HG02852 (cell line): Measurements from ENCODE around the gene GFRA4.

ENCODE experiments used
- ATAC-seq: cut with Tn5 transposase; IDR thresholded peaks from one replicate; pipeline ENCODE4 v1.9.1; 2021; ENCODE audit warnings: mild to moderate bottlenecking, moderate library complexity; ENCODE audit not compliant: unreplicated experiment

The GFRA4 gene

DNA sequence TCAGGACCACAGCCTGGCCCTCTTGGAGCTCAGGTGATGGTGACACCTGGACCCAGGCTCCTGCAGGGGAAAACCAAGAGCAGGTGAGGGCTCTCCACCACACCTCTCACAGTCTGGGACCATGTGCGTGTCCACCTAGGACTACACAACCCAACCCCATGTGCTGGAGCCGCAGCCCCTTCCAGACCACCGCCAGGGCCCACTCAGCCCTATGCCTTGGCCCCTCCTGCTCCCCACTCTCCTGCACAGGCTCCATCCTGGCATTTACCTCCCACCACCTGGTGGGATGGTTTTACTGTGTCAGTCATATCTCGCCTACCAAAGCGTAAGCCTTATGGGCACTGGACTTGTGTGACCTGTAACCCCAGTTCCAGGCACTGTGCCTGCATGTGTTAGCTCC is 31.7 kb upstream of the GFRA4 start:
- no peak for ATAC-seq

DNA sequence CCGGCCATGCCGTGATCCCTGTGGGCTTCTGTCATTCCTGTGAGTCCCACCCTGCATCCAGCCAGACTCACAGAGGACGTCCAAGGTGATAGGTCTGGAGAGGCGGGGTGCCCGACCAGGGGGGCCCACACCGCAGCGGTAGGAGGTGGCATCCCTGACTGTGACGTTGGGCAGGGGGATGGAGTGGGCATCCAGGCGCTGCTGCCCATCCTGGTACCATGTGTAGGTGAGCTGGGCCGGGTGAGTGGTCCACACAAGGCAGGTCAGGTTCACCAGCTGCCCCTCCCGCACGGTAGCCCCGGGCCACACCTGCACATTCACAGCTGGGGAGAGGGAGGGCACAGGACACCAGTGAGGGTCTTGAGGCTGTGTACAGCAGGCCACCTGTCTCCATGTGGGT is 30.2 kb upstream of the GFRA4 start:
- no peak for ATAC-seq

DNA sequence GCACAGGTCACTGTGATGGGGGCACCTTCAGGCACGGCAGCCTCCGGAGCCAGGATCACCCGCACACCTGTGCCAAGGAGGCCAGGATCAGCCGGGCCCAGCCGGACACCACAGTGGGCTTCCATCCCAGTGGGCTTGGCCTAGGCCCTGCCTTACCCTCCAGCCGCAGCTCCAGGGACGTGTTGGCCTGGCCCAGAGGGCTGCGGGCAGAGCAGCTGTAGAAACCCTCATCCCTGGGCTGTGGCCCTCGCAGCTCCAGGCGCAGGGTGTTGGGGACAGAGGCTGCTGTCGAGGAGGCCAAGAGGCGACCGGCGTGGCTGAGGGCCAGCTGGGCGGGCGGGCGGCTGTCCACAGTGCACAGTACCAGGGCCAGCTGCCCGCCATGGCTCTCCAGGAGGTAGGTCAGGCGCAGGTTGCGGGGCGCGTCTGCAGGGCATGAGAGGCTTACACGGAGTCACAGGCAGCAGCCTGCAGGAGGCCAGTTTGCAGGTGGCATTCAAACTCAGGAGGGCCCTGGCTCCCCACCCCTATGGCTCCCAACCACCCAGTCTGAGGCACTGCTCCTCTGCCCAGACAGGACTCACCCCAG is 29.6 kb upstream of the GFRA4 start:
- no peak for ATAC-seq

DNA sequence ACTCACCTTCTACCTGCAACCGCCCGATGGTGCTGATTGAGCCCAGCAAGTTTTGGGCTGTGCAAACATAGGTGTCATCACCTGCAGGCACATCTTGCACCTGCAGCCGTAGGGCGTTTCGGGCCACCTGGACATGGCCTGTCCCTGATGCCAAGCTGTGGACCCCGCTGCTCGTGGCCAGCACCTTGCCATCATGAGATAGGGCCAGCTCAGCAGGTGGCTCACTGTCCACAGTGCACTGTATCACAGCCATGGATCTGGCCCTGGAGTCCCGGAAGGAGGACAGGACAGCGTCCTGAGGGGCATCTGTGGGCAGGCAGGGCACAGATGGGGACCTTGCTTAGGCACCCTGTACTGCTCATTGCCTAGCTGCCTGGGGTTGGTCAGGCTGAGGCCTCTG is 28.7 kb upstream of the GFRA4 start:
- no peak for ATAC-seq

DNA sequence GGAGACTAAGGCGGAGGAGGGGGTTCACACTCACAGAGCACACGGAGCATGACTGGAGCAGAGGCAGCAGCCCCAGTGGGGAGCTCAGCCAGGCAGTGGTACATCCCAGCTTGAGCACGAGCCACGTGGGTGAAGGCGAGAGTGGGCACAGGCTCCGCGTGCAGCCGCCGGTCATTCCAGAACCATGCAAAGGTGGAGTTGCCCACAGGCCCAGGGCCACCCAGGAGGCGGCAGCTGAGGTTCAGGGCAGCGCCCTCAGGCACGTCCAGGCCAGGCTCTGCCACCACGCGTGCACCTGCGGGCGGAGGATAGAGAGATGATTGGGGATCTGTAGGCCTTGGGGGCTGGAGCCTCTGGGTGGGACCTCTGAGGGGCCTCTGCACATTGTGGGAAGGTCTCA is 28.1 kb upstream of the GFRA4 start:
- ATAC-seq = no peak

DNA sequence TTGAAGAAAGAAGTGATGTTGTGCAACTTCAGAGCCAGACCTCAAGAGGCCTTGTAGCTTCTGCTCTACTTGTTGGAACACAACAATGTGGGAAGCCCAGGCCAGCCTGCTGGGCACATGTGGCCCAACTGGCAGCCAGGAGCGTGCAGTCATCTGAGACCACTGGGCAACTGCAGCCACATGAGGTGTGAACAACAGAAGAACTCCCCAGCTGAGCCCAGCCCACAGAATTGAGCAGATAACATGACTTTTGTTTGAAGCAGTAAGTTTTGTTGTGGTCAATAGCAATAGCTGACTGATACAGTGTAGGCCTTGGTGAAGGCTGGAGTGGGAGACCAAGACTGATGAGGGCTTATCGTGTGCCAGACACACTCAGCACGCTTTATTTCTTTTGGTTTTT is 27.2 kb upstream of the GFRA4 start:
- ATAC-seq = no peak

DNA sequence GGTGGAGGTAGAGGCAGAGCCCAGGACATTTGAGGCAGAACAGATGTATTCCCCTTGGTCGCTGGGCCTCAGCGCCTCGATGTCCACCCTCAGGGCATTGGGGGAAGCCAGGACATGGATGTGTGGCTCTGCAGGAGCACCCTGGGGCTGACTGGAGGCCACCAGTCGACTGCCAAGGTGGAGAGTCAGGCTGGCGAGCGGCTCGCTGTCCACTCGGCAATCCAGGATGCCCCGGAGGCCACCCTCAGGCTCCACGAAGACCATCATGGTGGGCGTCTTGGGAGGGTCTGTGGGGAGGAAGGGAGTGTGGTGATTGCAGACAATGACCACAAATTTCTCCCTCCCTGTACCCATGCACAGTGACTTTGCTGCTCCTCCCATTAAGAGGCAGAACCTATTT is 26.8 kb upstream of the GFRA4 start:
- no peak for ATAC-seq

DNA sequence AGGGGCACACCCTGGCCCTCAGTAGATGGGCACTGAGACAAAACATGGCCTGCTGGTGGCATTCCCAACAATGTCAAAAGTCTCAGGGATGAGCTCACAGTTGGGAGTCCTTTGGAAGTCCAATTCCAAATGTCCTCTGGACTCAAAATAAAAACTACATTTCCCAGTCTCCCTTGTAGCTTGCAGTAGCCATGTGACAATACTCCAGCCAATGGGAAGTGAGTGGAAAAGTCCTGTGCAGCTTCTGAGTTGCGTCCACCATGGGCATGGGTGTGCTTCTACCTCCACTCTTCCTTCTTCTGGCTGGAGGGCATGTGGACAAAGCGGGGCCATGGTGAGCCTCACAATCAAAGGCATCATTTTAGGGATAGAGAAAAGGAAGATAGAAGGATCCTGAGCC is 24.5 kb upstream of the GFRA4 start:
- no peak for ATAC-seq

DNA sequence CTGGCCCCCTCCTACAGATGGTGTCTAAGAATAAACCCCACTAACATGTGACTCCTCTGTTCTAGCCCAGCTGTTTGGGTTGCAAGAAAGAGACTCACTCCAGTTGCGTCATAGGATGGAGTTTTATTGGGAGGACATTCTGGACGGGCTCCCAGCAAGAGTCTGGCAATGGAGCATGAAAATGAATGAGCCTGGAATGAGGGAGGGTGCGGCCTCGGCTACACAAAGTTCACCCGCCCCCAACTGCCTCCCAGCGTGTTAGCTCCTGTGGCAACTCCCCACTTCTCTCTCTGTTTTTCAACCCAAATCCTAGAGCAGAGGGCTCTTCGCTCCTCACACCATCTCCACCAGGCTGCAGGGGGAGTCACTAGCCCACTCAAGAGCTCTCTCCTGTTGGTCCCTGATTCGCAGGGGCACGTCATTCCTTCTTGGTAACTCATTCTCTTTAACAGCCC is 23.7 kb upstream of the GFRA4 start:
- no peak for ATAC-seq

DNA sequence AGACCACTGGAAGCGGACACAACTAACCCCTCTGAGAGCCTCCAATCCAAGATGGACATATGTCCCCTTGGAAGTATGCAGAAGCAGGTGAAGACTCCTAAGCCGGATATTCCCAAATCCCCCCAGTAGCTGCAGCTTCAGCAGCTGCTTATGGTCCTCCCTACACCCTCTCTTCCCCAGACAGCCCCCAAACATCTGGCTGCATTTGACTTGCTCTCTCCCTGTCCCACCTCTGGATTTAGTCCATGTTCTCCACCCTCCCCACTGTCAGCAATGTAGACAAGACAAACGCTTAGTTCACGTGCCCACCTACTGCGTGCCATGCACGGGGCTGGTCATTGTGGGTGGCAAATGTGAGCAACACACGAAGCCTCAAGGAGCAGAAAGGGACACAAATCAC is 23.2 kb upstream of the GFRA4 start:
- no peak for ATAC-seq

DNA sequence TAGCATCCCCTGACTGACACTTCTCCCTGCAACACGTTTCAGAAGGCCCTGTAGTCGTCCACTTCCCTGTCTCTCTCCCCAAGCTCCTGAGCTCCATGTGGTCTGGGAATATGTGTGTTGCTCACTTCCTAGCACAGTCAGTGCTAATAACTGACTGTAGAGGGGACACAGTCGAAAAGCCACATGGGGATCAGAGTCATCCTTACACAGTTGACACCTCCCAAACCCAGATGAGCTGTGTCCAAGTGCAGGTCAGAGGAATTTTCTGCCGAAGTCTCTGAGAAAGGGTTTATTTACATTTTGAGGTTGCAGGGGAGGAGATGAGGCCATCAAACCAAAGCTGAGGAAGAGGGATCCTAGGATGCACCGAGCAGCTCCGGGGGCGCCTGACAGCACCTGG is 22.1 kb upstream of the GFRA4 start:
- ATAC-seq = no peak

DNA sequence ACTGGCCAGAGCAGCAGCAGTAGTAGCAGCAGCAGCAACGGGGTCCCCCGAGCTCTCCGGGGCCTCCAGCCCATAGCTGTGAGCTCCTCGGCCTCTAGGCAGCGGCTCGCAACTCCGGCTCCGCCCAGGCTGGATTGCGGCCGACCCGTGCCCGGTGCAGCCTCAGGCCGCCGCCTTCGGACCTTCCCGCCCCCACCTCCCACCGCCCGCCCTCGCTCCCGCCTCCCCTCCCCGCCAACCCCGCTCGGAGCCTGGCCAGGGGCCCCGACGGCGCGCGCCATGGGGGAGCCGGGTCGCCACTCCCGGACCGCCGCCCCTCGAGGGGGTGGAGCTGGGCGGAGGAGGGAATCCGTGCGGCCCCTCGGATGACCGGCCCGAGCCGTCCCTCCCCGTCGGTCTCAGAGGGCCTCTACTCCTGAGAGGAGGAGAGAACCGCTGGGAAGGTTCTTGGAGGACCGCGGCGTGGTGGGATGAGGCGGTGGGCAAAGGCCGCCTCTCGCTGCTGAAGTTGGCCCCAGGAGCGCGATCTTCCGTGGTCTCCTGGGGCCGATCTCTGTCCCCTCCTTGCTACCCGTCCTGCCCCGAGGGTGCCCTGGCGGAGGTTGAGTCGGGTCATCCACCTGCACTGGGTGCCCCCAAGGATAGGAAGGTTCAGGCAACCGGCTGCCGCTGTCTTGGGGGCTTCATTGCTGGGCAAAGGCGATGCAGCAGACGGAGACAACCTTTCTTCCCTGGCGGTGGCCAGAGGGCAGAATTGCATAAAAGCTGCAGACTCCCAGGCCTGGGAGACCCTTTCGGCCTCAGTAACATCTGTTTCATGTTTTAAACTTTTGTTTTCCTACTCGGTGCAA is 19.0 kb upstream of the GFRA4 start, which contains the start of gene ADAM33:
Gene ADAM33, minus strand, starts transcription at position 80 of the 851 bp plus-strand sequence. Its CDS starts 6 bp downstream, at position 74.
- ATAC-seq = no peak

DNA sequence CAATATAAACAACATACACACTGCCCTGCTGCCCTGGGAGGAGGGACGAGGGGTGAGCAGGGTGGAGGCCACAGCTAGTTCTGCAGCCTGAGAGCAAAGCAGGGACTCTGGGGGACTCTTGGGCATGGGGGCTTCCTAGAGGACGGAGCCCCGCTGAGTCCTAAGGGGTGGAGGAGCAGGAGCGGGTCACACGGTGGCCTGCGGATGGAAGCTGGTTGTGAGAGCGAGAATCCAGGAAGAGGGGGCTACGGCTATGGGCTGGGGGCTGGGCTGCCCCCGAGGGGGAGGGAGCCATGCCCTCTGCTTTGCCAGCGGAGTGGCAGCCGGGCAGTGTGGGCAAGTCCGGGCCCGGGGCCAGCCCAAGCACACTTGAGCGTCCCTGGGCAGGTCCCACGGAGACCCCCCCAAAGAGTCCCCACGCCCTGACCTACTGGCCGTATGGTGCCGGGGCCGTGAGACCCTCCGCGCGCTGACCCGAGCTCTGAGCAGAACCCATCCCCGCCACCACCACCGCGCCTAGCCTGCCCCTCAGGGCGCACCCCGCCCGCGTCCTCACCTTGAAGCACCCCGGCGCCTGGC is 18.2 kb upstream of the GFRA4 start:
- no peak for ATAC-seq

DNA sequence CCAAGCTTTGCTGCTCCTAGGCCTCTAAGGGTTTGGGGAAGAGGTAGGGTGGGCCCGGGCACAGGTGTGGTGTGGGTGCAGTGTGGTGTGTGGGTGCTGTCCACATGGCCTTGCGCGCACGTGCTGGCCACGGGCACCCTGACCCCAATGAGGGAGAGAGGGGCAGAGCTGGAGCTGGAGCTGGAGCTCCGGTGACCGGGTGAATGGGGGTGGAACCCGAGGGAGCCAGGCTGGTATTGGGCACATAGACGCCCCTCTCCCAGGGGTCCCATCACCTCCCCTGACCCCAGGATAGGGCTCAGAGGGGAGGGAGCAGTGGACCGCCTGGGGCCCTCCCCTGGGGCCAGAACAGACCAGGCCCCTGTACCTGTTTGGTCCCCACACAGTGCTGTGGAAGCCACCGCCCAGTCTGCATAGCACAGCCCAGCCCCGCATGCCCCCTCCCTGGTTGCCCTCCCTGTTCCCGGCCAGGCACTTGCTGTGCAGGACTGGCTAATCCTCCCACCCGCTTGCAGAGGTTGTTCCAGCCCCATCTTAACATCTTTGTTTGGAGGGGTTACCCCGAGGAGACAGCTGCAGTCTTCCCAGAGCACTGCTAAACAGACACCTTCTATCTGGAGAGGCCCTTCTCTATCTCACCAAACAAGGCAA is 17.6 kb upstream of the GFRA4 start:
- ATAC-seq = no peak

DNA sequence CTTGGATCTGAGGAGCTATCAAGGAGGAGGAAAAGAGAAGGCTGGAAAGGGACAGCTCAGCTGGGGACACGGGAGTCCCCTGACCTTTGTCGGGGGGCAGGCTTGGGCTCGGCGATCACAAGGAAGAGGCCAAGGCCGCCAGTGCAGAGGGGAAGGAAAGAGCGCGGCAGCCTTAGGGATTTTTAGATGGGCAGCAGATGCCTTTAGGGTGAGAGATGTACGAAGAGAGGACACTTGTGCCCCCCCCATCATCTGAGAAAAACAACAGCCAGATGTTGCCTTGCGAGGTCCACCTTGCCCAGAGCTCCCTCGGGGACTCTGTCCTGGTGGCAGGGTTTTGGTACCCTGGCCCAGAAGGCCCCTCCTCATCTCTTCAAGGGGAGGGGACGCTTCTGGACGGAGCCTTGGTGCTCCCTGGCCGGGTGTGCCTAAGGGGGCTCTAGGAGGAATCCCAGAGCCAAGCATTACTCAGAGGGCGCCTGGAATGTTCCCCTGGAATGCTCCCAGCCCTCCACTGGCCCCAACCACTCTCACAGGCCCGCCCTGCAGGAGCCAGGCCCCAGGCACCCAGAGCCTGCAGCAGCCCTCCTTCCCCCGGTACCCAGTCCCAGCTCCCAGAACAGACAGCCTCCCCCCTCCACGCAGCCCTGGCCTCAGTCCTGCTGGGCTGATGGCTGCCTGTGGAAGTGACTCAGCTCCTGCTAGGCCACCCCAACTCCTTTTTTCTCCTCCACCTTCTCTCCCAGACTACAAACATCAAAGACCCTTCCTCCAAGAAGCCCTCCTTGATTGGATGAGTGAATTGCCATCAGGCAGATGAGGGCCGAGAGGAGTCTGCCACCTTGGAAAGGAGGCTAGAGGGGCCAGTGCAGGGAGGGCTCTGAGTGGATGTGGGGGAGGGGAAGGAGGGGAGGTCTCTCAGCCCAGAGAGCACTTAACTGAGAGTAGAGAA is 16.8 kb upstream of the GFRA4 start:
- ATAC-seq = no peak

DNA sequence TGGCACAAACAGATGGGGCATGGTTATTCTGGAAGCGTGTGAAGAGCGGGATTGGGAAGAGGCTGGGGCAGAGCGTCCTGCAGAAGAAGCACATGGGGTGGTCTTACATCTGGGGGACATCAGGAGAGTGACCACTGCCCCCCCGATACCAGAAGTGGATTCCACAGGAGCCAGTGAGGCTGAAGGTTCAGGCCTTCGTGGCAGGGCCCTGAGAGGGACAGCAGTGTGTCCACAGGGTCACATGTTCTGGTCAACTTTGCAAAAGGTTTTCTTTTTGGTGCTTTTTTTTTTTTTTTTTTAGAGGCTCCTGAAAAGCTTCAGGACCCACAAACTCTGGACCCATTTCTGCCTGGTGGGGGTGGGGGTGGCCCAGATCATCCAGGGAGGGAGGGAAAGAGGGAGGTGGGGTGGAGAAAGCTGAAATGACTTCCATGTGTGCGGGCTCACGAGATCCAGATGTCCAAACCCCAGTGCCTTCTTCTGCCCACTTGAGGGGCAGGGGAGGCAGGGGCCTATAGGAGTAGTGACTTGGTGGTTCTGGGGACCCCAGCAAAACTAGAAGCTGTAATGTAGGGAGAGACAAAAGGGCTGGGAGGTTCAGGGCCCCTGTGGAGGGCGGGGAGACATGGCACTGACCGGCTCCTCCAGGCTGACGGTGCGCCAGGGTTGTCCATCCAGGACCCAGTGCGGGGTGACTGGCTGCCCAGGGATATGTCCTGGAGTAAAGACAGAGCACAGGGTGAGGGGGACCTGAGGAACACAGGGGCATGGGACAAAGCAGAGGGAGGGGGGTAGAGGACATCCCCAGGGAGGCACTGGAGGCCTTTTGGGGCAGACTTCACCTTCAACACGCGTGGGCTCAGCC is 15.9 kb upstream of the GFRA4 start:
- ATAC-seq = no peak

DNA sequence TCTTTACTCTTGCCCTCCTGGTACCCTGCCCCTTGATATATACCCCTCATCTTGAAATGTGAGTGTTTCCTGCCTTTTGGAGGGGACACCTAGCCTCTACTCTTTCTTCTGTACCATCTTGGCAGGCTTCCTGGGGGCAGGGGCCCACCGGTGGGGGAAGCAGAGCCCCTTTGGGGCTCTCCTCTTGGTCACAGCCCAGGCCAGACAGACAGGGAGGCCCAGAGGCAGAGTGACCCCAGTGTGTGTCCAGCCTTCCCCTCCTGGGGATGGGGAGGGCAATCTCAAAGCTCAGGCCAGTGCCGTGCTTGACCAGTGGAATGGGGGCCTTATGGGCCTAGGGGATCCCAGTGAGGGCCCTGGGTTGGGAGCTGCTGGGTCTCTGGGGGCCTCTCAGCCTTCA is 15.0 kb upstream of the GFRA4 start:
- no peak for ATAC-seq

DNA sequence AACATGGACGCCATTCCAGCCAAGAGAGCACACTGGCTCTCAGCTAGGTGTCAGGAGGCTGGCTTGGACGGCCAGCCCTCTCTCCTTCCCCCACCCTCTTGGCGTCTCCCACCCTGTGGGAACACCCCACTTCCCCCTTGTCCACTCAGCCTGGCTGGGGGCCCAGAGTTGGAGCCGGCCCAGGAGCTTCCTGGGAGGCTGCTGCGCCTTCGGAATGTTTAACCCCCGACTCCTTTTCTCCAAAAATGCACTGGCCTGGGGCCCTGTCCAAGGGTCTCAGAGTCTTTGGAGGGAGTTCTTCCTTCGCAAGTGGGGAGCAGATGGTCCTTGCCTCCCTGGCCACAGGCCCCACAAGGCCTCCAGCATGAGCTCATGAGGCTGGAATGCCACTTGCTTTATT is 14.5 kb upstream of the GFRA4 start:
- no peak for ATAC-seq
